ENCODE data around the gene SNAI3.

Gene SNAI3

DNA sequence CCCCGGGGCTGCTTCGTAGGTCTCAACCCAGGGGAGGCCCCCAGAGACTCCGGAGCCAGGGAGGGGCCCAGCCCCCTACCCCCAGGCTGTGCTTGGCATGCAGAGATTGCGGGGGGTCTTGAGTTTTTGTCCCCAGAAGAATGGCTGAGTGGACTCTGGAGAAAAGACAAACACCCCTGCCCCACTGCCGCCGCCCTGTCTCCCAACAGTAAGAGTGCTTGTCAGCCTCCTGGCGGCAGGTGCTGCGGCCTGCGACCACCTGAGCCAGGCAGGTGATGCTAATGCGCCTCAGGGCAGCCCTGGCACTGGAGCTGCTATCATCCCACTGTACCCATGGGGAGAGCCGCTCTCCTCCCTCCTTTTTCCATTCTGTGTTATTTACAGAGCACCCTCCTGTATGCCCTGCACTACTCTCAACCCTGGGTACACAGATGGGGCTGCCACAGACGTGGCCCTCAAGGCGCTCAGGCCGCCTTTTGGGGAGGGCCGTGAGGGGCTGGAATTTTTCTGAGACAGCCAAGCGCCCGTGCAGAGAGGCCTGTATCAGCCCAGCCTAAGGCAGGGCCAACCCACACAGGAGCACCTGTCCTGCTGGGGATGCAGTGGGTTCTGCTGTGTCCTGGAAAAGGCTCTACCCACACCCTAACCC, 50.5 kb downstream of the SNAI3 start:
- peaks cover 21% of the 10 kb centered on the region for H3K36me3 ChIP-seq (ENCODE audit: insufficient read depth, low read length)
- no peaks in the 10 kb centered on the region for H3K27me3 ChIP-seq (ENCODE audit: insufficient read depth, low read length)
- H3K4me1 ChIP-seq (ENCODE audit: insufficient read depth, low read length), result no peaks in the 10 kb centered on the region
- H3K4me3 ChIP-seq (ENCODE audit: low read length), result no peak overlapping the region
- no peak overlapping the region for H2AFZ ChIP-seq (ENCODE audit: low read depth, low read length)
- H3K9me3 ChIP-seq (ENCODE audit: low read length), result no peaks in the 10 kb centered on the region

DNA sequence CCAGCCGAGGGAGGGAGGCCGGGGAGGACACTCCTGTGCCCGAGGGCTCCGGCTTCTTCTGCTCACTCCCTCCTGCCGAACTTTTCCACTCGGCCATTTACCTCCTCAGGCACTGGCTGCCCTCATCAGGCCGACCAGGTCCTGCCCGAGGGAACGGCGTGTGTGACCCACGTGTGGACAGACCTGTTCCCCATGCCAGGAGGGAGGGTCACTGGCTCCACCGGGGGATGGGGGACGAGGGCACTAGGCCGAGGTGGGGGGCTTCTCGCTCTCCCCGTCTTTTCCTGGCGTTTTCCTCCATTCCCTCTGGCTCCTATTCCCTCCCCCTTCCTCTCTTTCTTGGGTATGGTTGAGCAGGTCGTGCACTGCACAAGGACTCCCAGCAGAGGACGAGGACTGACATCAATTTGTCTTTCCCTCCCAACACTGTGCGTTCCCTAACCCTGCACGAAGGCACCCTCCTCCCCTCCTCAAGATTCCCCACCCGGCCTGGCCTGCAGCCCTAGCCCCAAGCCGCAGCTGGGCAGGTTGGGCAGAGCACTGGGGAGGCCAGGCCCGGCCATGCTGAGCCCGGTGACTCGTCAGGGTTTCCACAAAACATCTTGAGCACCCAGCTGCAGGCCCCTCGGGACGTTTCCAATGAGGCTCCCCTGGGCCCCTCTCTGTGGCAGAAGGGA, 51.2 kb downstream of the SNAI3 start:
- no peak overlapping the region for H2AFZ ChIP-seq (ENCODE audit: low read depth, low read length)
- H3K4me1 ChIP-seq (ENCODE audit: insufficient read depth, low read length), result no peaks in the 10 kb centered on the region
- H3K4me3 ChIP-seq (ENCODE audit: low read length), result no peak overlapping the region
- H3K9me3 ChIP-seq (ENCODE audit: low read length), result no peaks in the 10 kb centered on the region
- H3K36me3 ChIP-seq (ENCODE audit: insufficient read depth, low read length), result peaks cover 27% of the 10 kb centered on the region
- H3K27me3 ChIP-seq (ENCODE audit: insufficient read depth, low read length), result no peaks in the 10 kb centered on the region

DNA sequence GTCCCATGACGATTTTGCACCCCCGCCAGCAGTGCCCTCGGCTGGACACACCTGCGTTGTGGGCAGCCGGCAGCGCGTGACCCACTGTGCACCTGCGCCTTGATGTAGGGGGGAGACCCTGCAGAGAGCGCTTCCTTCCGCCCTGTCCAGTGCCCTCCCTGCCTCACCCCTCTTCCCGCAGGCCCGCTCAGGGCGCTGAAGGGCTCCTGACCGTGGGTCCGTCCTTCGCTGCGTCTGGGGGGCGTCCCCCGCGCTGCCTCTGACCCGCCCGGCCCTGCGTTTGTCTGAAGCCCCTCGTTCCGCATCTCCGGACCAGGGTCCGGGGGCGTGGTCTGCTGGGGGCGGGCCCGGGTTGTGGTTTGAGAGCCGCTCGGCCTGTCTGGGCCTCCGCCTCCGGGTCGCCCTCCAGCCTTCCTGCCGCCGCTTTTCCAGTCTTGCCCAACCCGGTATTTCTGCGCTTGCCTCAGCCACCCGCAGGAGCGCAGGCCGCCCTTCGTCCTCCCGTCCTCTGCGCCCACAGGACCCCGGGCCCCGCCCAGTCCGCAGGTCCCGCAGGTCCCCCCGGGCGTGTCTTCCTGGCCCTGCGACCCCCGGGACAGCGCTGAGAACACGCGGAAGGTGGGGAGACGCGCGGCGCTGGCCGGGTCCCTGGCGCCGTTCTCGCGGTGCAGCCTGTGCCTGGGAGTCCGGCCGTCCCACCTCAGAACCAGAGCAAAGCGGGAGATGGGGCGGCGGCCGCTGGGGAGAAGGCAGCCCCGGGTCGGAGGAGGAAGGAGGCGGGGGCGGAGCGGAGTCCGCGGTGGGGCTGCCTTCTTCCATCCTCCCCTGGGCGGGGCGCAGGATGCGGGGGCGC, 51.9 kb downstream of the SNAI3 start:
- no peaks in the 10 kb centered on the region for H3K27me3 ChIP-seq (ENCODE audit: insufficient read depth, low read length)
- H3K4me3 ChIP-seq (ENCODE audit: low read length), result no peak overlapping the region

DNA sequence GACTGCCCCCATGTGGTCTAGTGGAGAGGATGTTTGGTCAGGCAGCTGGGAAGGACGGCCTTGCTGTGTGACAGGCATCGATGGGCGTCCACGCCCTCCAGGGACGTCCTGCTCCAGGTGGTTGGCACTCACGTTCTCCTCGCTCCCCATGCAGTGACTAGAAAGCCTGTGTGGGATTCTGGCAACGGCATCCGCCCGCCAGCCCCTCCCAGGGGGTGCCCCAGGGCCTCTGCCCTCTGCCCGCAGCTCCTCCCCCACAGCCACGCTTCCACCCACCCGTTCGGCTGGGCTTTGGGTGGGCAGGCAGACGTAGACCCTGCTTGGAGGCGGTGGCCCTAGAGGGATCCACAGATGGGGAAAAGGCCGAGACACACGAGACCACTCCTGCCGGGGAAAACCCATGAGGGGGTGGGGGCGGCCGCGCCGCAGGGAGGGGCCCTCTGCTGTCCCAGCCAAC, 52.6 kb downstream of the SNAI3 start:
- H3K9me3 ChIP-seq (ENCODE audit: low read length), result no peaks in the 10 kb centered on the region
- peaks cover 38% of the 10 kb centered on the region for H3K36me3 ChIP-seq (ENCODE audit: insufficient read depth, low read length)
- H3K4me3 ChIP-seq (ENCODE audit: low read length), result no peak overlapping the region
- no peak overlapping the region for H2AFZ ChIP-seq (ENCODE audit: low read depth, low read length)
- H3K4me1 ChIP-seq (ENCODE audit: insufficient read depth, low read length), result no peaks in the 10 kb centered on the region
- H3K27me3 ChIP-seq (ENCODE audit: insufficient read depth, low read length), result no peaks in the 10 kb centered on the region

More for the DNA sequence above, 51.9 kb downstream of the SNAI3 start:
- Histone ChIP-seq H3K9me3 (ENCODE audit: low read length) (no peaks in the 10 kb centered on the region), H3K36me3 (ENCODE audit: insufficient read depth, low read length) (peaks cover 34% of the 10 kb centered on the region), H2AFZ (ENCODE audit: low read depth, low read length) (no peak overlapping the region), H3K4me1 (ENCODE audit: insufficient read depth, low read length) (no peaks in the 10 kb centered on the region)

DNA sequence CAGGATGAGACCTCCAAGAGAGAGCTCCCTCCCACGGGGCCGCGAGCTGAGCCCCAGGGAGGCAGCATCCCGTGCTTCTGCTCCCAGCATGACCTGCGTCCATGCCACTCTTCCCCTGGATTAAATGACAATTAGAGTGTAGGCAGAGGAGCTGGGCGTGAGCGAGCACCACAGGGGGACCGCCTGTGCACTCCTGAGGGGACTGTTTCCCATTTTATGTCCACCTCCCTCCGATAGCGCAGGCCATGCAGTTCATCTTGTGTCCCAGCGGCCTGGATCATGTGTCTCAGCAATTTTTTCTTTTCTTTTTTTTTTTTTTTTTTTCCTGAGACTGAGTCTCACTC, 53.7 kb downstream of the SNAI3 start:
- peaks cover 49% of the 10 kb centered on the region for H3K36me3 ChIP-seq (ENCODE audit: insufficient read depth, low read length)
- H3K4me3 ChIP-seq (ENCODE audit: low read length), result no peak overlapping the region
- no peak overlapping the region for H2AFZ ChIP-seq (ENCODE audit: low read depth, low read length)
- no peaks in the 10 kb centered on the region for H3K27me3 ChIP-seq (ENCODE audit: insufficient read depth, low read length)
- H3K4me1 ChIP-seq (ENCODE audit: insufficient read depth, low read length), result no peaks in the 10 kb centered on the region
- H3K9me3 ChIP-seq (ENCODE audit: low read length), result no peaks in the 10 kb centered on the region

DNA sequence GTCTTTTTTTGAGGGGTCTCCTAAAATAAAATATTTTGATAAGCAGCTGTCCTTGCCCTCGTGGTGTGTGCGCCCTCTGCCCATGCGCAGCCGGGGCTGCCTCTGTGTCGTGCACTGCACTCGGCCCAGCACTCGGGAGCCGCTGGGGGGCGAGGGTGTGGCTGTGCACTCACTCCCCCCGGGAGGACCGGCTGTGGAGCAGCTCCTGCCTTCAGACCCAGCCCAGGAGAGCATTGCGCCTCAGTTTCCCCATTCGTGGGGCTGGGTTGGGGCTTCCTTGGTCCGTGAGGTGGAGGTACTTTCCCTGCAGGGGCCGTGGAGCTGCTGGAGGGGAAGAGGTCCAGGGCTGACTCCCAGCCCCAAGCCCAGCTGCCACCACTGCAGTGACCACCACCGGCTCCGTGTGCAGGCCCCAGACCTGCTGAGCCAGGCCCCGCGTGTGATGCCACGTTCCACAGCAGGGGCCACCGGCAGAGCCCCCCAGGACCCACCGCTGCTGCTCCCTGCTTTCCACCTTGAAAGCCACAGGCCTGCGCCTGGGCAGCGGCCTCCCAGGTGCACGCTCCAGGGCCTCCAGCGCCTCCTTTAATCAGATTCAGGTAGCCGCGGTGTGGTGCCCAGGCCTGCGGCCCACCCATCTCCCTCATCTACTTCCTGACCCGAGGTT, 54.3 kb downstream of the SNAI3 start:
- no peaks in the 10 kb centered on the region for H3K27me3 ChIP-seq (ENCODE audit: insufficient read depth, low read length)
- H3K9me3 ChIP-seq (ENCODE audit: low read length), result no peaks in the 10 kb centered on the region
- no peaks in the 10 kb centered on the region for H3K4me1 ChIP-seq (ENCODE audit: insufficient read depth, low read length)
- no peak overlapping the region for H3K4me3 ChIP-seq (ENCODE audit: low read length)
- peaks cover 53% of the 10 kb centered on the region for H3K36me3 ChIP-seq (ENCODE audit: insufficient read depth, low read length)
- H2AFZ ChIP-seq (ENCODE audit: low read depth, low read length), result no peak overlapping the region

DNA sequence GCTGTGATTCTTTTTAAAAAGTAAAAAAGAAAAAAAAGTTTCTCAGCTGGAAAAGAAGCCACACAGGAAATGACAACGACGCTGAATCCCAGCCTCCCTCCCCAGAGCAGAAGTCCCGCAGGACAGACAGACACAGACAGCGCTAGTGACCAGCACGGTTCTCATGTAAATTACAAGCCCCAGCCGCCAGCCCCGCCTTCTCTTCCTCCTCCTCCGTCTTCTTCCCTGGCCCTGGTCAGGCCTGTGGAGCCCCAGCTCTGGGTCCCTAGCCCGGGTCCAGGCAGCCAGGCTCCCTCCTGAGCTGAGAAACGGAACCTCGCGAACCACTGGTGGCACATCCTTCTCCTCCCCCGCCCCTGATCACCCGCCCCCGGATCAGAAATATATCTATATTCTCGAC, 54.9 kb downstream of the SNAI3 start:
- Histone ChIP-seq H2AFZ (ENCODE audit: low read depth, low read length) (no peak overlapping the region), H3K4me3 (ENCODE audit: low read length) (no peak overlapping the region), H3K4me1 (ENCODE audit: insufficient read depth, low read length) (no peaks in the 10 kb centered on the region), H3K9me3 (ENCODE audit: low read length) (no peaks in the 10 kb centered on the region), H3K36me3 (ENCODE audit: insufficient read depth, low read length) (peaks cover 59% of the 10 kb centered on the region), H3K27me3 (ENCODE audit: insufficient read depth, low read length) (no peaks in the 10 kb centered on the region)

DNA sequence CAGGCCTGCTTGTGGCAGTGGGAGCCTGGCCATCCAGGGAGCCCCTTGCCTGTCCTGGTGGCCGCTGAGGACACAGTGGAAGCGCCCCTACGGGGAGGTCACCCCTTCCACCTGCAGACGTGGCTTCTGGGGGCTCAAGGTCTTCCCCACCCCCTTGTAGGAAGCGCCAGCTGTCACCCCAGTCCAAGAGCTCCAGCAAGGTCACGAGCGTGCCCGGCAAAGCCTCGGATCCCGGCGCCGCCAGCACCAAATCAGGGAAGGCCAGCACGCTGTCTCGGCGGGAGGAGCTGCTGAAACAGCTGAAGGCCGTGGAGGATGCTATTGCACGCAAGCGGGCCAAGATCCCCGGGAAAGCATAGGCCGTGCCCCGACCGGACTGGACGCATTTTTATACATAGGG, 55.4 kb downstream of the SNAI3 start:
- Histone ChIP-seq H3K9me3 (ENCODE audit: low read length) (no peaks in the 10 kb centered on the region), H3K4me1 (ENCODE audit: insufficient read depth, low read length) (no peaks in the 10 kb centered on the region), H2AFZ (ENCODE audit: low read depth, low read length) (no peak overlapping the region), H3K4me3 (ENCODE audit: low read length) (no peak overlapping the region), H3K27me3 (ENCODE audit: insufficient read depth, low read length) (no peaks in the 10 kb centered on the region), H3K36me3 (ENCODE audit: insufficient read depth, low read length) (peaks cover 62% of the 10 kb centered on the region)

DNA sequence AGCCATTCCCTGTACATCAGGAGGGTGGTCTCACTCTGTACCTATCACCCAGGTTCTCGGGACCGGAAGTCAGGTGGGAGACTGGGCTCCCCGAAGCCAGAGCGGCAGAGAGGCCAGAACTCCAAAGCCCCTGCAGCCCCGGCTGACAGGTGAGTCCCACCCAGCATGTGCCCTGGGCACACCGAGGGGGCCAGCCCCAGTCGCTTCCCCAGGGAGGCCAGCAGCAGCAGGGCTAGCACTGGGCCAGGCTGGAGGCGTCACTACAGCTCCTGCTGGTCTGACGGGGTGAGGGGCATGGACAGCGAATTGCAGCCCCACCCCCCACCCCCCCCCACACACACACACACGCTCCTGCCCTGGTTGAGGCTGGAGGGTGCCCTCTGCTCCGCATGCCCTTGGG, 55.9 kb downstream of the SNAI3 start:
- H2AFZ ChIP-seq (ENCODE audit: low read depth, low read length), result no peak overlapping the region
- H3K9me3 ChIP-seq (ENCODE audit: low read length), result no peaks in the 10 kb centered on the region
- H3K36me3 ChIP-seq (ENCODE audit: insufficient read depth, low read length), result peaks cover 65% of the 10 kb centered on the region
- H3K27me3 ChIP-seq (ENCODE audit: insufficient read depth, low read length), result no peaks in the 10 kb centered on the region
- H3K4me1 ChIP-seq (ENCODE audit: insufficient read depth, low read length), result no peaks in the 10 kb centered on the region
- no peak overlapping the region for H3K4me3 ChIP-seq (ENCODE audit: low read length)

DNA sequence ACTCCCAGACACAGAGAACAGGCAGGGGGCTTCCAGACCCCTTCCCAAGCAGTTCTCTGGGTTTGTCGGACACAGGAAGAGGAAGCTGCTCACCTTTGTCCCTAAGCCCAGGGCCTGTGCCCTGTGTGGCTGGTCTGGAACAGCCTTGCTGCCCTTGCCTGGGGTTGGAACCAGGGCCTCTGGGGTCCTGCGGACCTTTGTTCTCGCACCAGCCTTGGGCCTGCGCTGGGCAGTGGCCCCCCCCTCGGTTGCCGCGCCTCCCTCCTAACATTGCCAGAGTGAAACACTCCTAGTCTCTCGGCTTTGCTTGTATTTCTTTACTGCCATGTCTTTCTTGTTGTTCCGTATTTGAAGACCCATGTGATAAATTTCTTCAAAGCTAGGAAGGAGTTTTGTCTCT, 56.5 kb downstream of the SNAI3 start:
- H3K36me3 ChIP-seq (ENCODE audit: insufficient read depth, low read length), result peaks cover 71% of the 10 kb centered on the region
- no peaks in the 10 kb centered on the region for H3K27me3 ChIP-seq (ENCODE audit: insufficient read depth, low read length)
- no peak overlapping the region for H2AFZ ChIP-seq (ENCODE audit: low read depth, low read length)
- no peak overlapping the region for H3K4me3 ChIP-seq (ENCODE audit: low read length)
- no peaks in the 10 kb centered on the region for H3K9me3 ChIP-seq (ENCODE audit: low read length)
- H3K4me1 ChIP-seq (ENCODE audit: insufficient read depth, low read length), result no peaks in the 10 kb centered on the region

DNA sequence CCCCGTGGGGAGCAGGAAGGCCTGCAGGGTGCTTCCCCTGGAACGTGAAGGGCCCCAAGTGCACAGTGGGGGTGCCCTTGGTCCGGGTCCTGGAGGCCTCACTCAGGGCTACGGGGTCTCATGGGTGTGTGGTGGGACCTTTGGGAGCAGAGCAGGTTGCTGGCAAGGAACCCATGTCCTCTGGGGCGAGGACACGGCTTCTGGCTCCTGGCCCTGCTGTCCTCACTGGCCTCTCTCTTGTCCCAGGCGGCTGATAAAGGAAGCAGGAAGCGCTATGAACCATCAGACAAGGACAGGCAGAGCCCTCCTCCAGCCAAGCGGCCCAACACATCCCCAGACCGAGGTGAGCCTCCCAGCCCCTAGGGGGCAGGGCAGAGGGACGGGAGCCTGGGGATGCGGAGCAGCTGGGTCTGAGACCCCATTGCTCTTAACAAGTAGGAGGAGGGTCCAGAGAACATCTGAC, 57.8 kb downstream of the SNAI3 start:
- peaks cover 84% of the 10 kb centered on the region for H3K36me3 ChIP-seq (ENCODE audit: insufficient read depth, low read length)
- no peak overlapping the region for H2AFZ ChIP-seq (ENCODE audit: low read depth, low read length)
- H3K9me3 ChIP-seq (ENCODE audit: low read length), result no peaks in the 10 kb centered on the region
- H3K4me1 ChIP-seq (ENCODE audit: insufficient read depth, low read length), result no peaks in the 10 kb centered on the region
- no peak overlapping the region for H3K4me3 ChIP-seq (ENCODE audit: low read length)
- no peaks in the 10 kb centered on the region for H3K27me3 ChIP-seq (ENCODE audit: insufficient read depth, low read length)

All from neuron (in vitro differentiated cells).